HepG2 (cell line): ENCODE measurements around the gene CNOT8. TPM values are rescaled to one million over a fixed set of nuclear protein-coding genes. Genes with fewer than 3 reads are reported as not detected.

Experiments used
- ATAC-seq: fragments of 200-7000 bp; cut with Tn5 transposase; 3 replicates; pipeline ENCODE4 v1.9.1; 2020; ENCODE audit warnings: mild to moderate bottlenecking, moderate library complexity
- BruUV-seq: library from RNA; stranded (reverse); fragments of 400-500 nt; replicated peaks from 2 replicates; lab custom pipeline; 2021; lab: Mats Ljungman, UMichigan
- CTCF ChIA-PET: fragments of 300-600 bp; formaldehyde crosslinking; extraction: SDS; loops from one replicate; lab custom pipeline; 2021; ENCODE audit warnings: low total read pairs, inconsistent platforms, low intra/inter-chr PET ratio; lab: Yijun Ruan, JAX
- POLR2A ChIA-PET: fragments of 350-600 bp; sonication (Branson Sonifier 250); formaldehyde crosslinking; loops from one replicate; lab custom pipeline; 2020; ENCODE audit warnings: antibody characterized with exemption, inconsistent platforms; lab: Yijun Ruan, JAX
- DNase-seq: peaks from one replicate; pipeline ENCODE4 v3.0.0-alpha.2; 2015; ENCODE audit warnings: low spot score
- FAIRE-seq: peaks from 3 replicates; lab custom pipeline; 2011; peaks lifted over from hg19 to GRCh38; lab: Jason Lieb, UNC
- H2AFZ ChIP-seq: one replicate; pipeline ENCODE4 v1.6.1; 2011; ENCODE audit warnings: low read length, inconsistent platforms
- H3K27ac ChIP-seq: fragments of 300-600 bp; 3 replicates; pipeline ENCODE4 v1.8.0; 2011; ENCODE audit warnings: mixed run types, mild to moderate bottlenecking, mixed read lengths, low read length, inconsistent platforms; ENCODE audit not compliant: insufficient read depth; ENCODE audit errors: extremely low read length
- H3K27me3 ChIP-seq, 2 experiments: fragments of 200-600 bp in 1 of 2; 2 replicates in 1 of 2; 3 replicates in 1 of 2; pipeline versions ENCODE4 v1.6.0 to v1.8.0; 2011; ENCODE audit warnings: low read length in 2 of 2, mild to moderate bottlenecking in 2 of 2, moderate library complexity in 2 of 2, inconsistent platforms in 1 of 2; ENCODE audit not compliant: insufficient read depth in 2 of 2, control insufficient read depth in 1 of 2
- H3K36me3 ChIP-seq, 2 experiments: fragments of 200-600 bp in 1 of 2; replicated peaks in 1 of 2; 2 replicates in 1 of 2; 3 replicates in 1 of 2; pipeline versions ENCODE4 v1.5.1 to v1.8.0; 2011; ENCODE audit warnings: low read length in 2 of 2, inconsistent platforms in 1 of 2; ENCODE audit not compliant: insufficient read depth in 2 of 2, control insufficient read depth in 1 of 2
- H3K4me1 ChIP-seq: 2 replicates; pipeline ENCODE4 v1.5.1; 2012; ENCODE audit warnings: low read length, inconsistent platforms; ENCODE audit not compliant: insufficient read depth
- H3K4me2 ChIP-seq: 2 replicates; pipeline ENCODE4 v1.6.0; 2011; ENCODE audit warnings: low read depth, low read length, inconsistent platforms
- H3K4me3 ChIP-seq, 3 experiments: fragments of 200-600 bp in 1 of 3; sonication (generic), shearing (Covaris generic) in 1 of 3; replicated peaks in 1 of 3; 2 replicates each; pipeline ENCODE4 v1.5.1; 2011 to 2016; ENCODE audit warnings: low read length in 3 of 3, inconsistent platforms in 2 of 3, low read depth in 2 of 3, mild to moderate bottlenecking in 2 of 3, control low read depth in 1 of 3, mixed read lengths in 1 of 3; ENCODE audit not compliant: insufficient read depth in 1 of 3
- H3K79me2 ChIP-seq: one replicate; pipeline ENCODE4 v1.6.1; 2011; ENCODE audit warnings: low read length, inconsistent platforms; ENCODE audit not compliant: insufficient read depth
- H3K9ac ChIP-seq: 2 replicates; pipeline ENCODE4 v1.6.0; 2011; ENCODE audit warnings: mild to moderate bottlenecking, low read depth, low read length, inconsistent platforms; ENCODE audit not compliant: insufficient read depth
- H3K9me3 ChIP-seq: 2 replicates; pipeline ENCODE4 v1.5.1; 2012; ENCODE audit warnings: mild to moderate bottlenecking, low read length
- H4K20me1 ChIP-seq: 2 replicates; pipeline ENCODE4 v1.6.0; 2011; ENCODE audit warnings: inconsistent platforms, mild to moderate bottlenecking, low read length, moderate library complexity; ENCODE audit not compliant: insufficient read depth
- ATF1 ChIP-seq: IDR thresholded peaks from 2 replicates; pipeline ENCODE4 v1.6.1; 2016; ENCODE audit warnings: mild to moderate bottlenecking, control low read depth
- BCL6 ChIP-seq: IDR thresholded peaks from 2 replicates; pipeline ENCODE4 v1.6.1; 2016; ENCODE audit warnings: missing genetic modification reagents, missing compliant biosample characterization
- FOXA3 ChIP-seq: IDR thresholded peaks from 2 replicates; pipeline ENCODE4 v1.6.1; 2016; ENCODE audit warnings: missing genetic modification reagents, missing compliant biosample characterization
- HMG20A ChIP-seq: IDR thresholded peaks from 2 replicates; pipeline ENCODE4 v1.6.1; 2016; ENCODE audit warnings: borderline replicate concordance
- MAX ChIP-seq: IDR thresholded peaks from 2 replicates; pipeline ENCODE4 v1.6.1; 2012; ENCODE audit warnings: inconsistent platforms
- PCBP1 ChIP-seq: fragments of 200-400 bp; formaldehyde crosslinking; IDR thresholded peaks from 2 replicates; pipeline ENCODE4 v1.6.1; 2017; ENCODE audit warnings: mild to moderate bottlenecking, low read depth, low read length, borderline replicate concordance
- RCOR2 ChIP-seq: IDR thresholded peaks from 2 replicates; pipeline ENCODE4 v1.6.1; 2016; ENCODE audit warnings: missing biosample characterization, missing genetic modification reagents
- TBX2 ChIP-seq: sonication (generic); formaldehyde crosslinking; IDR thresholded peaks from 2 replicates; pipeline ENCODE4 v1.5.0; 2020; ENCODE audit warnings: missing genetic modification reagents, mild to moderate bottlenecking, borderline replicate concordance
- TFE3 ChIP-seq: IDR thresholded peaks from 2 replicates; pipeline ENCODE4 v1.6.1; 2016
- ZNF230 ChIP-seq: sonication (generic); formaldehyde crosslinking; IDR thresholded peaks from 2 replicates; pipeline ENCODE4 v1.4.0; 2020; ENCODE audit warnings: mild to moderate bottlenecking, missing genetic modification reagents
- ZNF274 ChIP-seq: sonication (generic); formaldehyde crosslinking; IDR thresholded peaks from 2 replicates; pipeline ENCODE4 v1.5.1; 2020; ENCODE audit warnings: mild to moderate bottlenecking, missing genetic modification reagents
- ZNF350 ChIP-seq: sonication (generic); formaldehyde crosslinking; IDR thresholded peaks from 2 replicates; pipeline ENCODE4 v1.4.0; 2020; ENCODE audit warnings: mild to moderate bottlenecking, low read depth, missing genetic modification reagents, borderline replicate concordance
- ZNF558 ChIP-seq: sonication (generic); formaldehyde crosslinking; IDR thresholded peaks from 2 replicates; pipeline ENCODE4 v1.9.0; 2022; ENCODE audit warnings: mild to moderate bottlenecking, missing genetic modification reagents, borderline replicate concordance
- ZNF704 ChIP-seq: sonication (generic); formaldehyde crosslinking; IDR thresholded peaks from 2 replicates; pipeline ENCODE4 v1.8.1; 2023; ENCODE audit warnings: mild to moderate bottlenecking, inconsistent platforms, moderate library complexity, missing genetic modification reagents, borderline replicate concordance
- ZNF709 ChIP-seq: sonication (generic); formaldehyde crosslinking; IDR thresholded peaks from 2 replicates; pipeline ENCODE4 v1.5.0; 2020; ENCODE audit warnings: mild to moderate bottlenecking, missing genetic modification reagents
- ZNF746 ChIP-seq: sonication (generic); formaldehyde crosslinking; IDR thresholded peaks from 2 replicates; pipeline ENCODE4 v1.8.0; 2022; ENCODE audit warnings: mild to moderate bottlenecking, missing genetic modification reagents
- ZNF878 ChIP-seq: sonication (generic); formaldehyde crosslinking; IDR thresholded peaks from 2 replicates; pipeline ENCODE4 v1.8.1; 2023; ENCODE audit warnings: mild to moderate bottlenecking, missing genetic modification reagents, moderate library complexity
- WGBS: methylation state at CpG from one replicate; pipeline ENCODE4 v1.1.6; 2017; ENCODE audit warnings: low lambda C conversion rate; 5-methylcytosine and 5-hydroxymethylcytosine counted together
- in situ Hi-C: cut with HindIII; loops from 2 replicates; pipeline ENCODE4 v1.10.0; 2017; ENCODE audit warnings: low pct_unique_long_range_greater_than_20kb; ENCODE audit not compliant: extremely low pct_ligation_motif_present
- intact Hi-C: fragments of 100-400 bp; cut with micrococcal nuclease; formaldehyde crosslinking; loops from one replicate; pipeline ENCODE4 v1.10.0; 2022; ENCODE audit not compliant: unreplicated experiment
- polyA plus RNA-seq, 8 experiments: library from polyadenylated mRNA; depleted of rRNA in 3 of 8; stranded (reverse) in 7 of 8; unstranded in 1 of 8; fragments of >200 nt; fragmentation: Illumina TruSeq in 4 of 8; extraction: Trizol in 4 of 8; gene quantifications; 2 replicates each; pipeline versions ENCODE4 v1.2.1 to v1.2.3, GENCODE V29; 2011 to 2016; ENCODE audit warnings: low read depth in 4 of 8, missing spikeins in 1 of 8, mixed read lengths in 1 of 8; ENCODE audit not compliant: insufficient read depth in 1 of 8
- total RNA-seq, 5 experiments: library from RNA; depleted of rRNA; stranded (reverse); fragments of >200 nt; fragmentation: Illumina TruSeq; extraction: Trizol; gene quantifications; 2 replicates each; pipeline ENCODE4 v1.2.3, GENCODE V29; 2016; ENCODE audit warnings: low read depth in 1 of 5

Gene CNOT8
- total and polyA plus RNA-seq, 2 of the 13 experiments (the other 11 are each of a cell fraction or from before 2014, with no cell fraction given), result 37.1 to 74.9 TPM

GRCh38 chr5:154830219-154830595 lies 28.2 kb upstream of the CNOT8 start:
- Histone ChIP-seq H3K27me3 (no peaks in the 10 kb centered on the region), H3K4me3 (no peak overlapping the region), H3K4me2 (no peak overlapping the region), H3K27ac (no peak overlapping the region), H3K9ac (no peak overlapping the region)
- DNase-seq (no peak), ATAC-seq (no peak)
- intact Hi-C loops (no loop called here), in situ Hi-C loops (no loop called here)
- no peak for TF ChIP-seq BCL6 (CRISPR knock-in tag)
- TF ChIP-seq ZNF878 (CRISPR knock-in tag), result no peak
- TF ChIP-seq ATF1 (CRISPR knock-in tag), result no peak
- no peak for TF ChIP-seq PCBP1
- TF ChIP-seq ZNF709 (CRISPR knock-in tag), result no peak
- no peak for TF ChIP-seq TBX2 (CRISPR knock-in tag)
- TF ChIP-seq ZNF230 (CRISPR knock-in tag), result no peak
- no peak for TF ChIP-seq ZNF558 (CRISPR knock-in tag)
- TF ChIP-seq TFE3 (CRISPR knock-in tag), result no peak
- TF ChIP-seq MAX, result no peak
- no peak for TF ChIP-seq ZNF746 (CRISPR knock-in tag)
- TF ChIP-seq HMG20A, result no peak
- no peak for TF ChIP-seq RCOR2 (CRISPR knock-in tag)
- TF ChIP-seq ZNF704 (CRISPR knock-in tag), result no peak
- TF ChIP-seq ZNF274 (CRISPR knock-in tag), result no peak
- no peak for TF ChIP-seq FOXA3 (CRISPR knock-in tag)
- no peak for TF ChIP-seq ZNF350 (CRISPR knock-in tag)
- TF ChIP-seq, all 625 proteins: peak for 0
- H3K4me1 ChIP-seq, result peaks cover 68% of the 10 kb centered on the region
- no TSS peak for BruUV-seq
- H4K20me1 ChIP-seq, result no peaks in the 10 kb centered on the region
- FAIRE-seq, result no peak
- POLR2A ChIA-PET, result interaction anchor here (0.8 to 1.6 kb wide), 5 partner anchors 11 to 28 kb away, joined by 3 to 8 read pairs (median 5); partner anchors contain the start of genes CNOT8 and FAXDC2
- H3K36me3 ChIP-seq, result peaks cover 7 to 15% of the 10 kb centered on the region in 2 experiments; a peak in 4 of 5 replicates
- no peak overlapping the region for H2AFZ ChIP-seq
- 89% methylated on average over 5 of the region's 7 CpGs for WGBS
- no peaks in the 10 kb centered on the region for H3K79me2 ChIP-seq
- no peaks in the 10 kb centered on the region for H3K9me3 ChIP-seq
- CTCF ChIA-PET, result no interaction called here
